Prostate gland (tissue), 2 donors: ENCODE data around the gene MUC20. TPM values are rescaled to one million over a fixed set of nuclear protein-coding genes. Genes with fewer than 3 reads are reported as not detected.
"Not testable (repeated sequence)": the region's sequence is repeated elsewhere in the genome, so short reads cannot be mapped to it uniquely, and the experiment has no call there.

Experiments used
- DNase-seq: peaks from one replicate; pipeline ENCODE4 v3.0.0-alpha.2; 2019; ENCODE audit warnings: low spot score
- H3K27ac ChIP-seq, 2 donors: fragments of 200-600 bp; sonication (generic); 2 replicates each; pipeline ENCODE4 v1.5.1; 2017 to 2019
- H3K27me3 ChIP-seq: fragments of 200-600 bp; sonication (generic); replicated peaks from 2 replicates; pipeline ENCODE4 v1.5.1; 2019; ENCODE audit not compliant: insufficient read depth
- H3K36me3 ChIP-seq, 2 donors: fragments of 200-600 bp; sonication (generic); 1 replicate in 1 of 2; 2 replicates in 1 of 2; pipeline versions ENCODE4 v1.5.1 to v1.8.1; 2017 to 2019
- H3K4me1 ChIP-seq: fragments of 200-600 bp; sonication (generic); replicated peaks from 2 replicates; pipeline ENCODE4 v1.5.1; 2019
- H3K4me3 ChIP-seq, 2 donors: fragments of 200-600 bp; sonication (generic); 2 replicates each; pipeline ENCODE4 v1.5.1; 2017 to 2019
- H3K9me3 ChIP-seq: fragments of 200-600 bp; sonication (generic); 2 replicates; pipeline ENCODE4 v1.5.1; 2017
- CTCF ChIP-seq, 4 experiments: fragments of 200-600 bp in 2 of 4; fragments of 450-650 bp in 2 of 4; sonication (generic) in 2 of 4; IDR thresholded peaks; 1 replicate in 3 of 4; 2 replicates in 1 of 4; pipeline ENCODE4 v1.5.1; 2016 to 2019; ENCODE audit warnings: antibody characterized with exemption in 4 of 4, mild to moderate bottlenecking in 2 of 4, moderate library complexity in 2 of 4
- POLR2A ChIP-seq: fragments of 450-650 bp; IDR thresholded peaks from one replicate; pipeline ENCODE4 v1.6.1; 2016; ENCODE audit warnings: antibody characterized with exemption, mild to moderate bottlenecking
- POLR2AphosphoS5 ChIP-seq: sonication (generic); formaldehyde crosslinking; IDR thresholded peaks from one replicate; pipeline ENCODE4 v1.6.1; 2017; ENCODE audit warnings: antibody characterized with exemption
- WGBS: methylation state at CpG from one replicate; pipeline ENCODE4 v1.1.5; 2018; 5-methylcytosine and 5-hydroxymethylcytosine counted together
- intact Hi-C: fragments of 100-400 bp; cut with DNase I; formaldehyde crosslinking; loops from one replicate; pipeline ENCODE4 v1.14.2; 2022
- total RNA-seq, 2 donors: library from RNA; depleted of rRNA; stranded (reverse); fragments of >200 nt; gene quantifications; one replicate each; pipeline ENCODE4 v1.1.0, GENCODE V29; 2016

Gene MUC20
- total RNA-seq, 2 donors from 2014 or later = 17.9 to 49.0 TPM

- TF ChIP-seq POLR2AphosphoS5 (no peak), CTCF (IDR thresholded peaks at IDR 0.05) (no peak), POLR2A (no peak)
- no peak overlapping the region for H3K27ac ChIP-seq
These were observed 8.8 kb upstream of the MUC20 start for GRCh38 chr3:195711813-195712534.

GRCh38 chr3:195712535-195712910 is 8.3 kb upstream of the MUC20 start:
- H3K27me3 ChIP-seq, H3K36me3 ChIP-seq, intact Hi-C loops, DNase-seq, H3K4me1 ChIP-seq, H3K9me3 ChIP-seq, H3K4me3 ChIP-seq, H3K27ac ChIP-seq: not testable (repeated sequence)
- 81% methylated on average over 7 of the region's 8 CpGs for WGBS

More at GRCh38 chr3:195711813-195712534, 8.8 kb upstream of the MUC20 start:
- intact Hi-C loops = no loop called here
- H3K27me3 ChIP-seq = no peaks in the 10 kb centered on the region
- H3K4me1 ChIP-seq = no peaks in the 10 kb centered on the region
- WGBS = 86% methylated on average over 12 of the region's 12 CpGs
- DNase-seq = no peak
- peaks cover 0 to 8% of the 10 kb centered on the region in 2 donors for H3K36me3 ChIP-seq
- no peaks in the 10 kb centered on the region for H3K9me3 ChIP-seq
- H3K4me3 ChIP-seq = no peak overlapping the region

GRCh38 chr3:195713150-195713549 is 7.6 kb upstream of the MUC20 start:
- H3K4me3 ChIP-seq, H3K36me3 ChIP-seq, H3K9me3 ChIP-seq, DNase-seq, H3K27ac ChIP-seq, H3K4me1 ChIP-seq, H3K27me3 ChIP-seq, intact Hi-C loops: not testable (repeated sequence)
- WGBS = 26% methylated on average over 8 of the region's 9 CpGs

- Histone ChIP-seq H3K4me3 (no peak overlapping the region), H3K9me3 (no peaks in the 10 kb centered on the region), H3K36me3 (peaks cover 0 to 8% of the 10 kb centered on the region in 2 donors), H3K27ac (no peak overlapping the region), H3K27me3 (no peaks in the 10 kb centered on the region), H3K4me1 (no peaks in the 10 kb centered on the region)
- no peak for DNase-seq
- WGBS = 82% methylated on average over 6 of the region's 6 CpGs
- no peak for TF ChIP-seq CTCF (IDR thresholded peaks at IDR 0.05)
- no peak for TF ChIP-seq POLR2AphosphoS5
- no peak for TF ChIP-seq POLR2A
- intact Hi-C loops = no loop called here
These were observed 6.3 kb upstream of the MUC20 start for GRCh38 chr3:195714380-195715011.

- no peak overlapping the region for H3K27ac ChIP-seq
- TF ChIP-seq POLR2AphosphoS5 (no peak), POLR2A (no peak), CTCF (IDR thresholded peaks at IDR 0.05) (no peak)
- no peak for DNase-seq
- no peak overlapping the region for H3K4me3 ChIP-seq
- no peaks in the 10 kb centered on the region for H3K4me1 ChIP-seq
- H3K9me3 ChIP-seq = no peaks in the 10 kb centered on the region
- H3K27me3 ChIP-seq = no peaks in the 10 kb centered on the region
- peaks cover 0 to 8% of the 10 kb centered on the region in 2 donors for H3K36me3 ChIP-seq
- intact Hi-C loops = no loop called here
- WGBS = 72% methylated on average over 4 of the region's 4 CpGs
These were observed 5.6 kb upstream of the MUC20 start for GRCh38 chr3:195715134-195715533.
